Measurements from ENCODE around the gene DUSP18.

GRCh38 chr22:30627471-30627870, 40.2 kb downstream of the DUSP18 start:
- TF ChIP-seq CTCF (IDR thresholded peaks at IDR 0.05; ENCODE audit: insufficient read depth, low read depth, low read length) = no peak
- no peak for TF ChIP-seq EZH2 (IDR thresholded peaks at IDR 0.05; ENCODE audit: insufficient read depth, low read length)
